ENCODE data around the gene GSTP1. TPM values are rescaled to one million over a fixed set of nuclear protein-coding genes. Genes with fewer than 3 reads are reported as not detected.
"Not testable (repeated sequence)": the region's sequence is repeated elsewhere in the genome, so short reads cannot be mapped to it uniquely, and the experiment has no call there.

The GSTP1 gene
- total RNA-seq, 1 donor from 2014 or later: 436 TPM

DNA sequence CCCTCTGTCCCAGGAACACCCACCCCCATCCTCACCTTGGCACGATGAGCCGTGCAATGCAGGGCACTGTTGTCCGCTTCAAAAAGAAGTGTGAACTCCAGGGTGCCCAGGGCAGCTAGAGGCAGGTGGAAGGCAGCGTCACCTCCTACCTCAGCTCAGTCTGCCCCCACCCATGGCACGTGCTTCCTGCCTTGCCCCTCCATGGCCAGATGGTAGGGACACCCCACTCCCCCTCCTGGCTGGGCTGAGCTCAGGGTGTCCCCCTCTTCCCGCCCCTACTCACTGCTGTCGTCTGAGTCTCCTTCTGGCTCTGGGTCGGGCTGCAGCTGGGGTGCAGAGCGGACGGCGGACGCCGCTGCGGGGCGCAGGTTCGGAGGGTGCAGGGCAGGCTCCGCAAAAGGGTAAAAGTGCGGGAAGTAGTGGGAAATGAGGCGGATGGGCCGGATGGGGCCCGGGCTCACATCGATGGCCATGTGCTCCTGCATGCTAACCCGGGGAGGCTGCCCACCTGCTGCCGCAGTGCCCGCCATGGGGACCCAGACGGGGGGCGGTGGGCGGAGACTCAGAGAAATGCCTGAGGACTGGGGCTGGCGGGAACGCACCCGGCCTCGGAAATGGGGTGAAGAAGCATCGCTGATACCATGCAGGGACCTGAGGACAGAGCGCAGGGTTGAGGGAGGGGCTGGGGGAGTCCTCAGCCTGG, 32.3 kb downstream of the GSTP1 start:
- Mint-ChIP-seq H3K4me1 (peaks cover 26% of the 10 kb centered on the region), H3K4me3 (no peak overlapping the region), H3K36me3 (peaks cover 12% of the 10 kb centered on the region), H3K27ac (no peak overlapping the region), H3K27me3 (ENCODE audit: insufficient read depth, low read depth) (peaks cover 21% of the 10 kb centered on the region), H3K9me3 (peaks cover 4% of the 10 kb centered on the region)
- Histone ChIP-seq H3K4me1 (peaks cover 24% of the 10 kb centered on the region), H3K36me3 (no peaks in the 10 kb centered on the region), H3K79me2 (ENCODE audit: low read depth) (peaks cover 10% of the 10 kb centered on the region), H4K20me1 (ENCODE audit: low read depth) (peaks cover 1% of the 10 kb centered on the region), H3K9ac (no peak overlapping the region), H3K9me3 (ENCODE audit: low read depth) (no peaks in the 10 kb centered on the region), H3K27me3 (no peaks in the 10 kb centered on the region), H3K4me3 (no peak overlapping the region), H3K27ac (no peak overlapping the region), H3F3A (ENCODE audit: low read depth) (peaks cover 13% of the 10 kb centered on the region), H2AFZ (replicated peaks) (no peak overlapping the region), H3K4me2 (no peak overlapping the region)
- no peak for TF ChIP-seq EZH2phosphoT487 (IDR thresholded peaks at IDR 0.05)
- no peak for TF ChIP-seq EZH2 (IDR thresholded peaks at IDR 0.05)
- TF ChIP-seq, protein P1, sequence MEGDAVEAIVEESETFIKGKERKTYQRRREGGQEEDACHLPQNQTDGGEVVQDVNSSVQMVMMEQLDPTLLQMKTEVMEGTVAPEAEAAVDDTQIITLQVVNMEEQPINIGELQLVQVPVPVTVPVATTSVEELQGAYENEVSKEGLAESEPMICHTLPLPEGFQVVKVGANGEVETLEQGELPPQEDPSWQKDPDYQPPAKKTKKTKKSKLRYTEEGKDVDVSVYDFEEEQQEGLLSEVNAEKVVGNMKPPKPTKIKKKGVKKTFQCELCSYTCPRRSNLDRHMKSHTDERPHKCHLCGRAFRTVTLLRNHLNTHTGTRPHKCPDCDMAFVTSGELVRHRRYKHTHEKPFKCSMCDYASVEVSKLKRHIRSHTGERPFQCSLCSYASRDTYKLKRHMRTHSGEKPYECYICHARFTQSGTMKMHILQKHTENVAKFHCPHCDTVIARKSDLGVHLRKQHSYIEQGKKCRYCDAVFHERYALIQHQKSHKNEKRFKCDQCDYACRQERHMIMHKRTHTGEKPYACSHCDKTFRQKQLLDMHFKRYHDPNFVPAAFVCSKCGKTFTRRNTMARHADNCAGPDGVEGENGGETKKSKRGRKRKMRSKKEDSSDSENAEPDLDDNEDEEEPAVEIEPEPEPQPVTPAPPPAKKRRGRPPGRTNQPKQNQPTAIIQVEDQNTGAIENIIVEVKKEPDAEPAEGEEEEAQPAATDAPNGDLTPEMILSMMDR (IDR thresholded peaks at IDR 0.05): no peak
- no peak for DNase-seq (ENCODE audit: low spot score)

DNA sequence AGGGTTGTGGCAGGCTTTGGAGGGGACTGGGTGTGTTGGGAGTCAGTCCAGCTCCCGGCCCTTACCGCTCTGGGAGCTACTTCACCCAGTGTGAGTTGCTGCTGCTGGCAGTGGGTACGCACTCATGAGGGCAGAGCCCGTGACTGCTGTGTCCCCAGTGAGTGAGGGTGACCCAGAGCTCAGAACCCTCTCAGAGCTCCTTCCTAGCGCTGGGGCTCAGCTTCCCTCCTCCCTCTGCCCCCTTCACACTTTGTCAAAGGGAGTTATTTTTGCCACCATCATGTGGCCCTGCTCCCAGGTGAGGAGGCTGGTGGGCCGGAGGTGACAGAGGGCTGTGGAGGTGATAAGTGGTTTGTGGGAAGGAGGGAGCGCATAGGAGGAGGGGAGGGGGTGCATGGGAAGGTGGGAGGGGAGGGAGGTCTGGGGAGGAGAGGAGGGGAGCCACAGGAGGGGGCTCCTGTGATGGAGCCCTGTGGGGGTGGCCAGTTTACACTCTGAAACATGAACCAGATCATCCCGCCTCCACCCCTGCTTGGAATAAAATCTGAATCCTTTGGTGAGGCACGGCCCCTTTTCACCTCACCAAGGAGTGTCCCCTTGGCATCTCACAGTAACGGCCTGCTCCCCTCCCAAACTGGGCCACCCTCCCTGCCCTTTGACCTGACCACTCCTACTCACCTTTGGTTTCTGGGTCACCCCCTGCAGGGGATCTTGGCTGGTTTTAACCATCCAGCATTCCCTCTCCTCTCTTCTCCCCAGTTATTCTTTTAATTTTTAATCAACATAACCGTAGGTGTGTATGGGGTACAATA, 33.0 kb downstream of the GSTP1 start:
- Mint-ChIP-seq H3K4me3 (no peak overlapping the region), H3K36me3 (peaks cover 12% of the 10 kb centered on the region), H3K4me1 (peaks cover 32% of the 10 kb centered on the region), H3K9me3 (peaks cover 4% of the 10 kb centered on the region), H3K27me3 (ENCODE audit: insufficient read depth, low read depth) (peaks cover 22% of the 10 kb centered on the region), H3K27ac (no peak overlapping the region)
- H3K79me2 ChIP-seq (ENCODE audit: low read depth): peaks cover 18% of the 10 kb centered on the region
- no peak for DNase-seq (ENCODE audit: low spot score)
- TF ChIP-seq EZH2phosphoT487 (IDR thresholded peaks at IDR 0.05): no peak
- TF ChIP-seq, protein P1 (IDR thresholded peaks at IDR 0.05): no peak
- TF ChIP-seq EZH2 (IDR thresholded peaks at IDR 0.05): no peak
- peaks cover 9% of the 10 kb centered on the region for H4K20me1 ChIP-seq (ENCODE audit: low read depth)
- H3K4me2 ChIP-seq: no peak overlapping the region
- H3K36me3 ChIP-seq: no peaks in the 10 kb centered on the region
- H3K9me3 ChIP-seq (ENCODE audit: low read depth): no peaks in the 10 kb centered on the region
- H3K27me3 ChIP-seq: no peaks in the 10 kb centered on the region
- H2AFZ ChIP-seq (replicated peaks): no peak overlapping the region
- no peak overlapping the region for H3K27ac ChIP-seq
- no peak overlapping the region for H3K9ac ChIP-seq
- no peak overlapping the region for H3K4me3 ChIP-seq
- peaks cover 24% of the 10 kb centered on the region for H3K4me1 ChIP-seq
- peaks cover 21% of the 10 kb centered on the region for H3F3A ChIP-seq (ENCODE audit: low read depth)

DNA sequence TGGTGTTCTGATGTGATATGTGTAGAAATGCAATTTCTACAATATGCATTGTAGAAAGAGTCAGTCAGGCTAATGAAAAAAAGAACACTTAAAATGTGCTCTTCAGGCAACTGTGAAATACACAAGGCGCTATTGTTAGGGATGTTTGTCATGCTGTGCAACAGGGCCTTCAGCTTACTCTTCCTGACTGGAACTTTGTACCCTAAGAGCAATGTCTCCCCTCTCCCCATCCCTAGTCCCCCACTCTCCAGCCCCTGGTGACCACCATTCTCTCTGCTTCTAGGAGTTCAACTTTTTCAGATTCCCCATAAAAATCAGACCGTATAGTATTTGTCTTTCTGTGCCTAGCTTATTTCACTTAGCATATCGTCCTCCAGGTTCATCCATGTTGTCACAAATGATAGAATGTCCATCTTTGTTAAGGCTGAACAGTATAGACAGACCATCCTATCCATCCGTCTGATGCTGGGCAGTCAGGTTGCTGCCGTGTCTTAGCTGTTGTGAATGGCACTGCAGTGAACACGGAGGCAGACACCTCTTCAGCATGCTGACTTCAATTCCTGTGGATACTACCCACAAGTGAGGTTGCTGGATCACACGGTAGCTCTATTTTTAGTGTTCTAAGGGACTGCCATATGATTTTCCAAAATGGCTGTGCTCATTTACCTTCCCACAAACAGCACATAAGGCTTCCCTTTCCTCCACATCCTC, 33.8 kb downstream of the GSTP1 start:
- Histone ChIP-seq H3K27ac (no peak overlapping the region), H3K27me3 (no peaks in the 10 kb centered on the region), H3F3A (ENCODE audit: low read depth) (peaks cover 26% of the 10 kb centered on the region), H3K9me3 (ENCODE audit: low read depth) (no peaks in the 10 kb centered on the region), H3K79me2 (ENCODE audit: low read depth) (peaks cover 24% of the 10 kb centered on the region), H3K4me2 (no peak overlapping the region), H3K4me1 (peaks cover 24% of the 10 kb centered on the region), H2AFZ (replicated peaks) (no peak overlapping the region), H3K36me3 (no peaks in the 10 kb centered on the region), H3K4me3 (no peak overlapping the region), H4K20me1 (ENCODE audit: low read depth) (peaks cover 15% of the 10 kb centered on the region), H3K9ac (no peak overlapping the region)
- H3K27ac Mint-ChIP-seq: no peak overlapping the region
- H3K9me3 Mint-ChIP-seq: peaks cover 4% of the 10 kb centered on the region
- H3K36me3 Mint-ChIP-seq: peaks cover 12% of the 10 kb centered on the region
- DNase-seq (ENCODE audit: low spot score): no peak
- H3K4me3 Mint-ChIP-seq: peak overlapping the region; percentile 48
- peaks cover 25% of the 10 kb centered on the region for H3K27me3 Mint-ChIP-seq (ENCODE audit: insufficient read depth, low read depth)
- H3K4me1 Mint-ChIP-seq: peaks cover 40% of the 10 kb centered on the region
- TF ChIP-seq EZH2 (IDR thresholded peaks at IDR 0.05): no peak
- no peak for TF ChIP-seq EZH2phosphoT487 (IDR thresholded peaks at IDR 0.05)
- TF ChIP-seq, protein P1 (IDR thresholded peaks at IDR 0.05): no peak

DNA sequence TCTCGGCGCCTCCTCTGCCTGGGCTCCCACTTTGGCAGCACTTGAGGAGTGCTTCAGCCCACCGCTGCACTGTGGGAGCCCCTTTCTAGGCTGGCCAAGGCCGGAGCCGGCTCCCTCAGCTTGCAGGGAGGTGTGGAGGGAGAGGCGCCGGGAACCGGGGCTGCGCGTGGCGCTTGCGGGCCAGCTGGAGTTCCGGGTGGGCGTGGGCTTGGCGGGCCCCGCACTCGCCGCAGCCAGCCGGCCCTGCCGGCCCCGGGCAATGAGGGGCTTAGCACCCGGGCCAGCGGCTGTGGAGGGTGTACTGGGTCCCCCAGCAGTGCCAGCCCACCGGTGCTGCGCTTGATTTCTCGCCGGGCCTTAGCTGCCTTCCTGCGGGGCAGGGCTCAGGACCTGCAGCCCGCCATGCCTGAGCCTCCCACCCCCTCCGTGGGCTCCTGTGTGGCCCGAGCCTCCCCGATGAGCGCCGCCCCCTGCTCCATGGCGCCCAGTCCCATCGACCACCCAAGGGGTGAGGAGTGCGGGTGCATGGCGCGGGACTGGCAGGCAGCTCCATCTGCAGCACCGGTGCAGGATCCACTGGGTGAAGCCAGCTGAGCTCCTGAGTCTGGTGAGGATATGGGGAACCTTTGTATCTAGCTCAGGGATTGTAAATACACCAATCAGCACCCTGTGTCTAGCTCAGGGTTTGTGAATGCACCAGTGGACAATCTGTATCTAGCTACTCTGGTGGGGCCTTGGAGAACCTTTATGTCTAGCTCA, 35.5 kb downstream of the GSTP1 start:
- H3K27ac ChIP-seq; H3K9me3 ChIP-seq (ENCODE audit: low read depth); H3K36me3 ChIP-seq; H3K36me3 Mint-ChIP-seq; DNase-seq (ENCODE audit: low spot score); H3K9ac ChIP-seq; H3K4me2 ChIP-seq; H3K27me3 ChIP-seq; H3K9me3 Mint-ChIP-seq; H2AFZ ChIP-seq (replicated peaks): not testable (repeated sequence)
- H3K79me2 ChIP-seq (ENCODE audit: low read depth): peaks cover 31% of the 10 kb centered on the region
- Mint-ChIP-seq H3K27ac (peak overlapping the region; percentile 52), H3K4me1 (peaks cover 43% of the 10 kb centered on the region), H3K27me3 (ENCODE audit: insufficient read depth, low read depth) (peaks cover 25% of the 10 kb centered on the region), H3K4me3 (peak overlapping the region; percentile 92)
- peaks cover 19% of the 10 kb centered on the region for H3K4me1 ChIP-seq
- H3F3A ChIP-seq (ENCODE audit: low read depth): peaks cover 35% of the 10 kb centered on the region
- H4K20me1 ChIP-seq (ENCODE audit: low read depth): peaks cover 25% of the 10 kb centered on the region
- peak overlapping the region; percentile 76 for H3K4me3 ChIP-seq

All from neural progenitor cell (in vitro differentiated cells).